ENCODE results near the gene SLC28A1. TPM values are rescaled to one million over a fixed set of nuclear protein-coding genes. Genes with fewer than 3 reads are reported as not detected.

The SLC28A1 gene
- total and polyA plus RNA-seq, 2 experiments from 2014 or later: not detected

- no peak overlapping the region for H3K27ac ChIP-seq
Observed at GRCh38 chr15:84926491-84927230, 42.2 kb downstream of the SLC28A1 start.

GRCh38 chr15:84928843-84929168 lies 44.3 kb downstream of the SLC28A1 start:
- no peaks in the 10 kb centered on the region for H3K79me2 ChIP-seq (ENCODE audit: insufficient read depth)
- 71 to 74% methylated on average over 6 of the region's 6 CpGs for WGBS, 2 experiments (ENCODE audit: low coverage in 1 of 2, low lambda C conversion rate in 2 of 2, missing lambda C conversion rate in 2 of 2)
- H3K4me3 ChIP-seq: no peak overlapping the region
- no peaks in the 10 kb centered on the region for H3K9me2 ChIP-seq (ENCODE audit: insufficient read depth)
- 0 out of 2 replicates have a peak, but pooled peaks cover 5% of the 10 kb centered on the region for H3F3A ChIP-seq (ENCODE audit: insufficient read depth)
- no peak overlapping the region for H3K4me2 ChIP-seq (ENCODE audit: unreplicated experiment)
- H3K27me3 ChIP-seq (replicated peaks; ENCODE audit: insufficient read depth): no peaks in the 10 kb centered on the region
- no peaks in the 10 kb centered on the region for H4K20me1 ChIP-seq (ENCODE audit: insufficient read depth)
- TF ChIP-seq EZH2phosphoT487 (IDR thresholded peaks at IDR 0.05; ENCODE audit: insufficient read depth, low read depth) (no peak), EZH2 (IDR thresholded peaks at IDR 0.05; ENCODE audit: insufficient read depth, poor library complexity, severe bottlenecking) (no peak)
- 0 out of 2 replicates have a peak overlapping the region, but pooled peaks have one; percentile 94 for H2AFZ ChIP-seq
- peaks cover 28% of the 10 kb centered on the region for H3K4me1 ChIP-seq (ENCODE audit: insufficient read depth)
- no peak overlapping the region for H3K9ac ChIP-seq
- no peaks in the 10 kb centered on the region for H3K9me3 ChIP-seq (ENCODE audit: low read depth)
- in situ Hi-C loops (cut with MboI): loop anchor here (10.0 kb wide), 1 partner anchor 274 kb away; the partner anchor contains the start of genes NMB and WDR73
- no peak overlapping the region for H3K27ac ChIP-seq
- no peaks in the 10 kb centered on the region for H3K36me3 ChIP-seq (ENCODE audit: low read depth)
- DNase-seq: no peak

More at GRCh38 chr15:84926491-84927230, 42.2 kb downstream of the SLC28A1 start:
- Histone ChIP-seq H3K79me2 (ENCODE audit: insufficient read depth) (no peaks in the 10 kb centered on the region), H3K9me2 (ENCODE audit: insufficient read depth) (no peaks in the 10 kb centered on the region), H3F3A (ENCODE audit: insufficient read depth) (peaks cover 14% of the 10 kb centered on the region), H3K36me3 (ENCODE audit: low read depth) (no peaks in the 10 kb centered on the region), H3K27me3 (replicated peaks; ENCODE audit: insufficient read depth) (no peaks in the 10 kb centered on the region), H4K20me1 (ENCODE audit: insufficient read depth) (no peaks in the 10 kb centered on the region), H3K9ac (no peak overlapping the region), H3K4me2 (ENCODE audit: unreplicated experiment) (no peak overlapping the region), H2AFZ (no peak overlapping the region), H3K4me3 (no peak overlapping the region), H3K4me1 (ENCODE audit: insufficient read depth) (peaks cover 32% of the 10 kb centered on the region), H3K9me3 (ENCODE audit: low read depth) (no peaks in the 10 kb centered on the region)
- TF ChIP-seq EZH2 (IDR thresholded peaks at IDR 0.05; ENCODE audit: insufficient read depth, poor library complexity, severe bottlenecking): no peak
- no peak for TF ChIP-seq EZH2phosphoT487 (IDR thresholded peaks at IDR 0.05; ENCODE audit: insufficient read depth, low read depth)
- in situ Hi-C loops (cut with MboI): loop anchor here (10.0 kb wide), 1 partner anchor 272 kb away; the partner anchor contains the start of genes NMB and WDR73
- no peak for DNase-seq
- 70 to 85% methylated on average over 2 to 3 of the region's 3 CpGs for WGBS, 2 experiments (ENCODE audit: low coverage in 1 of 2, low lambda C conversion rate in 2 of 2, missing lambda C conversion rate in 2 of 2)

- no peaks in the 10 kb centered on the region for H3K9me3 ChIP-seq (ENCODE audit: low read depth)
- no peak overlapping the region for H3K9ac ChIP-seq
- DNase-seq: peak; percentile 69
- no peak overlapping the region for H3K4me3 ChIP-seq
- H3F3A ChIP-seq (ENCODE audit: insufficient read depth): 0 out of 2 replicates have a peak, but pooled peaks cover 5% of the 10 kb centered on the region
- no peak overlapping the region for H3K27ac ChIP-seq
- H3K9me2 ChIP-seq (ENCODE audit: insufficient read depth): no peaks in the 10 kb centered on the region
- TF ChIP-seq EZH2phosphoT487 (IDR thresholded peaks at IDR 0.05; ENCODE audit: insufficient read depth, low read depth): no peak
- TF ChIP-seq EZH2 (IDR thresholded peaks at IDR 0.05; ENCODE audit: insufficient read depth, poor library complexity, severe bottlenecking): no peak
- in situ Hi-C loops (cut with MboI): loop anchor here (10.0 kb wide), 2 partner anchors 275 to 335 kb away; partner anchors contain the start of genes NMB and WDR73
- H3K4me2 ChIP-seq (ENCODE audit: unreplicated experiment): no peak overlapping the region
- no peaks in the 10 kb centered on the region for H3K79me2 ChIP-seq (ENCODE audit: insufficient read depth)
- no peak overlapping the region for H2AFZ ChIP-seq
- 56 to 58% methylated on average over 5 of the region's 5 CpGs for WGBS, 2 experiments (ENCODE audit: low coverage in 1 of 2, low lambda C conversion rate in 2 of 2, missing lambda C conversion rate in 2 of 2)
- no peaks in the 10 kb centered on the region for H3K36me3 ChIP-seq (ENCODE audit: low read depth)
- H3K27me3 ChIP-seq (replicated peaks; ENCODE audit: insufficient read depth): no peaks in the 10 kb centered on the region
- no peaks in the 10 kb centered on the region for H4K20me1 ChIP-seq (ENCODE audit: insufficient read depth)
- peaks cover 20% of the 10 kb centered on the region for H3K4me1 ChIP-seq (ENCODE audit: insufficient read depth)
Observed at GRCh38 chr15:84929795-84930603, 45.5 kb downstream of the SLC28A1 start.

GRCh38 chr15:84934942-84935729 lies 50.7 kb downstream of the SLC28A1 start:
- Histone ChIP-seq H3K27ac (no peak overlapping the region), H3K79me2 (ENCODE audit: insufficient read depth) (no peaks in the 10 kb centered on the region), H3K9me2 (ENCODE audit: insufficient read depth) (no peaks in the 10 kb centered on the region), H4K20me1 (ENCODE audit: insufficient read depth) (no peaks in the 10 kb centered on the region), H3K9ac (no peak overlapping the region), H3K27me3 (replicated peaks; ENCODE audit: insufficient read depth) (no peaks in the 10 kb centered on the region), H2AFZ (no peak overlapping the region), H3K4me1 (ENCODE audit: insufficient read depth) (0 out of 2 replicates have a peak, but pooled peaks cover 1% of the 10 kb centered on the region), H3K9me3 (ENCODE audit: low read depth) (no peaks in the 10 kb centered on the region), H3F3A (ENCODE audit: insufficient read depth) (no peaks in the 10 kb centered on the region), H3K36me3 (ENCODE audit: low read depth) (no peaks in the 10 kb centered on the region), H3K4me2 (ENCODE audit: unreplicated experiment) (no peak overlapping the region), H3K4me3 (no peak overlapping the region)
- in situ Hi-C loops (cut with MboI): loop anchor here (10.0 kb wide), 1 partner anchor 340 kb away; no protein-coding TSS in a partner anchor
- 78 to 80% methylated on average over 13 to 21 of the region's 21 CpGs for WGBS, 2 experiments (ENCODE audit: low coverage in 1 of 2, low lambda C conversion rate in 2 of 2, missing lambda C conversion rate in 2 of 2)
- TF ChIP-seq EZH2 (IDR thresholded peaks at IDR 0.05; ENCODE audit: insufficient read depth, poor library complexity, severe bottlenecking): no peak
- TF ChIP-seq EZH2phosphoT487 (IDR thresholded peaks at IDR 0.05; ENCODE audit: insufficient read depth, low read depth): no peak
- DNase-seq: no peak

All from GM23248 (cell line).